Uterus (tissue), 2 donors: ENCODE data around the gene IQGAP2.

Experiments used
- POLR2A ChIP-seq, 2 donors: fragments of 450-650 bp; IDR thresholded peaks; one replicate each; pipeline ENCODE4 v1.6.1; 2016; ENCODE audit warnings: antibody characterized with exemption in 2 of 2, mild to moderate bottlenecking in 1 of 2, moderate library complexity in 1 of 2
- TF ChIP-seq, protein P1 (sequence below), 4 experiments: fragments of 200-600 bp in 2 of 4; fragments of 450-650 bp in 2 of 4; sonication (generic) in 2 of 4; IDR thresholded peaks; one replicate each; pipeline ENCODE4 v1.5.1; 2016 to 2019; ENCODE audit warnings: antibody characterized with exemption in 4 of 4, mild to moderate bottlenecking in 2 of 4, moderate library complexity in 1 of 4

GRCh38 chr5:76529464-76530344 lies 126.6 kb downstream of the IQGAP2 start:
- TF ChIP-seq, protein P1, sequence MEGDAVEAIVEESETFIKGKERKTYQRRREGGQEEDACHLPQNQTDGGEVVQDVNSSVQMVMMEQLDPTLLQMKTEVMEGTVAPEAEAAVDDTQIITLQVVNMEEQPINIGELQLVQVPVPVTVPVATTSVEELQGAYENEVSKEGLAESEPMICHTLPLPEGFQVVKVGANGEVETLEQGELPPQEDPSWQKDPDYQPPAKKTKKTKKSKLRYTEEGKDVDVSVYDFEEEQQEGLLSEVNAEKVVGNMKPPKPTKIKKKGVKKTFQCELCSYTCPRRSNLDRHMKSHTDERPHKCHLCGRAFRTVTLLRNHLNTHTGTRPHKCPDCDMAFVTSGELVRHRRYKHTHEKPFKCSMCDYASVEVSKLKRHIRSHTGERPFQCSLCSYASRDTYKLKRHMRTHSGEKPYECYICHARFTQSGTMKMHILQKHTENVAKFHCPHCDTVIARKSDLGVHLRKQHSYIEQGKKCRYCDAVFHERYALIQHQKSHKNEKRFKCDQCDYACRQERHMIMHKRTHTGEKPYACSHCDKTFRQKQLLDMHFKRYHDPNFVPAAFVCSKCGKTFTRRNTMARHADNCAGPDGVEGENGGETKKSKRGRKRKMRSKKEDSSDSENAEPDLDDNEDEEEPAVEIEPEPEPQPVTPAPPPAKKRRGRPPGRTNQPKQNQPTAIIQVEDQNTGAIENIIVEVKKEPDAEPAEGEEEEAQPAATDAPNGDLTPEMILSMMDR (IDR thresholded peaks at IDR 0.05) = no peak
- no peak for TF ChIP-seq POLR2A (IDR thresholded peaks at IDR 0.05)
